H1 (cell line): ENCODE results near the gene UBE4B. TPM values are rescaled to one million over a fixed set of nuclear protein-coding genes. Genes with fewer than 3 reads are reported as not detected.

Source experiments
- CTCF ChIA-PET: fragments of 300-600 bp; sonication (Branson Sonifier 250); formaldehyde crosslinking; loops from one replicate; lab custom pipeline; 2021; ENCODE audit not compliant: partially characterized antibody; lab: Charles Lee
- POLR2A ChIA-PET: fragments of 300-600 bp; sonication (Branson Sonifier 250); formaldehyde crosslinking; loops from one replicate; lab custom pipeline; 2021; ENCODE audit warnings: inconsistent platforms; ENCODE audit not compliant: partially characterized antibody; lab: Charles Lee
- DNase-seq, 2 experiments: peaks; one replicate each; pipeline versions ENCODE4 v3.0.0 to v3.0.0-alpha.2; 2010 to 2022; ENCODE audit warnings: low spot score in 2 of 2, low read depth in 1 of 2, mixed read lengths in 1 of 2
- FAIRE-seq: peaks from 2 replicates; lab custom pipeline; 2011; peaks lifted over from hg19 to GRCh38; lab: Jason Lieb, UNC
- H2AFZ ChIP-seq: 2 replicates; pipeline ENCODE4 v1.8.1; 2012; ENCODE audit warnings: low read length, inconsistent platforms
- H2AK5ac ChIP-seq: 2 replicates; pipeline ENCODE4 v1.6.1; 2013; ENCODE audit warnings: low read depth, low read length
- H2BK120ac ChIP-seq: replicated peaks from 2 replicates; pipeline ENCODE3; 2013; ENCODE audit warnings: low read depth, low read length, inconsistent platforms
- H2BK12ac ChIP-seq: 2 replicates; pipeline ENCODE4 v1.6.1; 2013; ENCODE audit warnings: low read depth, low read length
- H2BK15ac ChIP-seq: 2 replicates; pipeline ENCODE4 v1.6.1; 2013; ENCODE audit warnings: low read length
- H2BK20ac ChIP-seq: 2 replicates; pipeline ENCODE4 v1.6.1; 2013; ENCODE audit warnings: low read length
- H2BK5ac ChIP-seq: 2 replicates; pipeline ENCODE4 v1.6.1; 2013; ENCODE audit warnings: low read depth, low read length
- H3K14ac ChIP-seq: 2 replicates; pipeline ENCODE4 v1.6.1; 2013; ENCODE audit warnings: inconsistent platforms; ENCODE audit not compliant: insufficient read length
- H3K18ac ChIP-seq: 2 replicates; pipeline ENCODE4 v1.6.1; 2013; ENCODE audit warnings: low read length; ENCODE audit errors: extremely low read depth
- H3K23ac ChIP-seq: 2 replicates; pipeline ENCODE4 v1.6.1; 2013; ENCODE audit warnings: inconsistent platforms; ENCODE audit not compliant: insufficient read length
- H3K23me2 ChIP-seq: 2 replicates; pipeline ENCODE4 v1.6.1; 2013; ENCODE audit warnings: low read depth, low read length
- H3K27ac ChIP-seq: 2 replicates; pipeline ENCODE4 v1.6.1; 2011; ENCODE audit warnings: low read depth, low read length, inconsistent platforms
- H3K27me3 ChIP-seq, 4 experiments: replicated peaks in 1 of 4; 1 replicate in 1 of 4; 2 replicates in 3 of 4; pipeline versions ENCODE4 v1.6.1 to v1.8.1; 2011 to 2013; ENCODE audit warnings: low read length in 3 of 4, mild to moderate bottlenecking in 3 of 4, inconsistent platforms in 2 of 4, mixed read lengths in 2 of 4, moderate library complexity in 1 of 4; ENCODE audit not compliant: control insufficient read depth in 3 of 4, insufficient read depth in 3 of 4; ENCODE audit errors: extremely low read depth in 1 of 4
- H3K36me3 ChIP-seq, 4 experiments: 2 replicates each; pipeline versions ENCODE4 v1.6.1 to v1.8.1; 2011 to 2013; ENCODE audit warnings: mild to moderate bottlenecking in 4 of 4, low read length in 3 of 4, moderate library complexity in 2 of 4, control low read depth in 1 of 4, inconsistent platforms in 1 of 4; ENCODE audit not compliant: insufficient read depth in 4 of 4, control insufficient read depth in 2 of 4
- H3K4ac ChIP-seq: replicated peaks from 2 replicates; pipeline ENCODE3; 2013; ENCODE audit warnings: low read length, low read depth, mixed read lengths, inconsistent platforms; ENCODE audit not compliant: insufficient read length
- H3K4me1 ChIP-seq, 4 experiments: replicated peaks in 1 of 4; 1 replicate in 1 of 4; 2 replicates in 3 of 4; pipeline versions ENCODE4 v1.6.1 to v1.8.1; 2011 to 2013; ENCODE audit warnings: low read length in 3 of 4, inconsistent platforms in 2 of 4, mixed read lengths in 1 of 4; ENCODE audit not compliant: insufficient read depth in 4 of 4, control insufficient read depth in 3 of 4
- H3K4me2 ChIP-seq, 2 experiments: 2 replicates each; pipeline versions ENCODE4 v1.6.1 to v1.8.1; 2011 to 2013; ENCODE audit warnings: low read depth in 2 of 2, low read length in 2 of 2, control low read depth in 1 of 2, inconsistent platforms in 1 of 2, mild to moderate bottlenecking in 1 of 2; ENCODE audit not compliant: insufficient read depth in 1 of 2
- H3K4me3 ChIP-seq, 4 experiments: fragments of 200-600, 300-600 bp in 1 of 4; sonication (generic), shearing (Covaris generic), sonication (Bioruptor Twin) in 1 of 4; 2 replicates each; pipeline versions ENCODE4 v1.5.1 to v1.8.1; 2011 to 2016; ENCODE audit warnings: low read length in 4 of 4, low read depth in 3 of 4, control low read depth in 2 of 4, inconsistent platforms in 2 of 4, mild to moderate bottlenecking in 2 of 4, mixed read lengths in 1 of 4, moderate library complexity in 1 of 4; ENCODE audit not compliant: insufficient read depth in 2 of 4; ENCODE audit errors: extremely low read depth in 1 of 4
- H3K56ac ChIP-seq: replicated peaks from 2 replicates; pipeline ENCODE3; 2013; ENCODE audit warnings: low read depth, mild to moderate bottlenecking, mixed read lengths, low read length, inconsistent platforms; ENCODE audit not compliant: insufficient read length
- H3K79me1 ChIP-seq: 2 replicates; pipeline ENCODE4 v1.6.1; 2013; ENCODE audit warnings: low read depth, low read length, control low read depth
- H3K79me2 ChIP-seq, 2 experiments: 2 replicates each; pipeline versions ENCODE4 v1.6.1 to v1.8.1; 2012 to 2013; ENCODE audit warnings: low read length in 2 of 2, mild to moderate bottlenecking in 2 of 2, inconsistent platforms in 1 of 2; ENCODE audit not compliant: insufficient read depth in 2 of 2, control insufficient read depth in 1 of 2
- H3K9ac ChIP-seq, 4 experiments: replicated peaks in 1 of 4; 1 replicate in 1 of 4; 2 replicates in 3 of 4; pipeline versions ENCODE4 v1.6.1 to v1.8.1; 2011 to 2013; ENCODE audit warnings: low read depth in 3 of 4, low read length in 3 of 4, control low read depth in 2 of 4, mild to moderate bottlenecking in 2 of 4, moderate library complexity in 2 of 4, inconsistent platforms in 1 of 4; ENCODE audit errors: extremely low read depth in 1 of 4
- H3K9me3 ChIP-seq, 2 experiments: 2 replicates each; pipeline versions ENCODE4 v1.6.1 to v1.8.1; 2012 to 2013; ENCODE audit warnings: mild to moderate bottlenecking in 2 of 2, moderate library complexity in 2 of 2, control low read depth in 1 of 2, inconsistent platforms in 1 of 2, low read depth in 1 of 2, low read length in 1 of 2, mixed read lengths in 1 of 2; ENCODE audit not compliant: insufficient read depth in 2 of 2
- H4K20me1 ChIP-seq, 2 experiments: replicated peaks in 1 of 2; 2 replicates each; pipeline versions ENCODE3 to v1.8.1; 2011 to 2013; ENCODE audit warnings: inconsistent platforms in 2 of 2, low read length in 2 of 2, mild to moderate bottlenecking in 1 of 2; ENCODE audit not compliant: insufficient read depth in 2 of 2, control insufficient read depth in 1 of 2
- H4K5ac ChIP-seq: 2 replicates; pipeline ENCODE4 v1.6.1; 2013; ENCODE audit warnings: low read length, low read depth, mixed read lengths, inconsistent platforms; ENCODE audit not compliant: insufficient read length
- H4K8ac ChIP-seq: 2 replicates; pipeline ENCODE4 v1.8.0; 2013; ENCODE audit warnings: mild to moderate bottlenecking, moderate library complexity, low read length, inconsistent platforms; ENCODE audit not compliant: insufficient read depth; ENCODE audit errors: extremely low read depth
- H4K91ac ChIP-seq: replicated peaks from 2 replicates; pipeline ENCODE3; 2013; ENCODE audit warnings: low read length, mixed read lengths, inconsistent platforms; ENCODE audit not compliant: insufficient read length
- ATF2 ChIP-seq: IDR thresholded peaks from 2 replicates; pipeline ENCODE4 v1.6.1; 2012; ENCODE audit warnings: low read length, inconsistent platforms
- ATF3 ChIP-seq: IDR thresholded peaks from 2 replicates; pipeline ENCODE4 v1.6.1; 2011; ENCODE audit warnings: low read depth, mild to moderate bottlenecking, low read length; ENCODE audit not compliant: insufficient read depth
- EP300 ChIP-seq, 2 experiments: IDR thresholded peaks; 1 replicate in 1 of 2; 2 replicates in 1 of 2; pipeline ENCODE4 v1.6.1; 2011 to 2012; ENCODE audit warnings: low read depth in 2 of 2, low read length in 2 of 2, mild to moderate bottlenecking in 2 of 2, borderline replicate concordance in 1 of 2, inconsistent platforms in 1 of 2, moderate library complexity in 1 of 2
- WGBS, 2 experiments: shearing (Covaris generic) in 1 of 2; methylation state at CpG; one replicate each; pipeline versions ENCODE4 v1.1.6 to v1.1.7; 2013 to 2015; ENCODE audit warnings: low lambda C conversion rate in 2 of 2, mixed read lengths in 2 of 2, inconsistent platforms in 1 of 2, low coverage in 1 of 2, missing lambda C conversion rate in 1 of 2; ENCODE audit not compliant: insufficient replicate concordance in 2 of 2, insufficient coverage in 1 of 2, insufficient read length in 1 of 2; ENCODE audit errors: extremely low coverage in 1 of 2, missing lambda C conversion rate in 1 of 2; 5-methylcytosine and 5-hydroxymethylcytosine counted together
- polyA plus RNA-seq, 7 experiments: library from polyadenylated mRNA; depleted of rRNA in 3 of 7; stranded (reverse) in 5 of 7; unstranded in 2 of 7; fragments of >200 nt in 5 of 7; fragments of 200-250 nt in 2 of 7; gene quantifications; 1 replicate in 5 of 7; 2 replicates in 1 of 7; 4 replicates in 1 of 7; pipeline versions ENCODE4 v1.2.1 to v1.2.3, GENCODE V29; 2011 to 2013; ENCODE audit warnings: missing spikeins in 2 of 7, mixed read lengths in 2 of 7
- total RNA-seq: library from RNA; stranded (reverse); fragmentation: NEBNext Ultra II Directional; extraction: Animal tissue kit (Norgen Biotek cat#: 25700); gene quantifications from 2 replicates; pipeline ENCODE4 v1.2.1, GENCODE V29; 2021

UBE4B gene
- total and polyA plus RNA-seq, 2 of the 8 experiments (the other 6 are each of a cell fraction or from before 2014, with no cell fraction given): 24.5 to 90.1 TPM

GRCh38 chr1:10207810-10208209 lies 175.1 kb downstream of the UBE4B start:
- H3K79me2 ChIP-seq: peaks cover 13 to 19% of the 10 kb centered on the region in 2 experiments
- no peaks in the 10 kb centered on the region for H3K36me3 ChIP-seq
- TF ChIP-seq EP300 (IDR thresholded peaks at IDR 0.05; ENCODE audit: borderline replicate concordance in 1 of 2, low read depth in 2 of 2, low read length in 2 of 2): no peak
- no peak for TF ChIP-seq ATF2
- TF ChIP-seq ATF3: no peak
- CTCF ChIA-PET: interaction anchor here (0.7 to 0.9 kb wide), 3 partner anchors 126 to 1814 kb away, joined by 3 to 4 read pairs (median 3); no protein-coding TSS in a partner anchor
- no peak overlapping the region for H3K4ac ChIP-seq
- no peak overlapping the region for H3K4me2 ChIP-seq
- FAIRE-seq (no peak), DNase-seq (no peak)
- H3K23me2 ChIP-seq: peaks cover 15% of the 10 kb centered on the region
- no peak overlapping the region for H3K56ac ChIP-seq
- H2BK12ac ChIP-seq: no peak overlapping the region; the same call in 1 of the 2 replicates
- H3K27ac ChIP-seq: no peak overlapping the region
- H2BK20ac ChIP-seq: no peak overlapping the region
- no peak overlapping the region for H3K4me3 ChIP-seq
- H3K9ac ChIP-seq: no peak overlapping the region
- H3K9me3 ChIP-seq: no peaks in the 10 kb centered on the region
- peaks cover 0 to 4% (median 2%) of the 10 kb centered on the region in 4 experiments; a peak in 4 of 7 replicates for H3K4me1 ChIP-seq
- H2BK120ac ChIP-seq: no peak overlapping the region
- H4K5ac ChIP-seq: no peak overlapping the region
- no peaks in the 10 kb centered on the region for H3K79me1 ChIP-seq
- no peaks in the 10 kb centered on the region for H3K27me3 ChIP-seq
- H2BK15ac ChIP-seq: no peak overlapping the region
- no peak overlapping the region for H2BK5ac ChIP-seq
- H2AFZ ChIP-seq: no peak overlapping the region
- H4K8ac ChIP-seq: no peak overlapping the region
- H3K23ac ChIP-seq: no peak overlapping the region
- H3K14ac ChIP-seq: no peak overlapping the region
- peaks cover 0 to 6% of the 10 kb centered on the region in 2 experiments for H4K20me1 ChIP-seq
- no peak overlapping the region for H4K91ac ChIP-seq
- WGBS, 2 experiments: 90% methylated on average over 3 of the region's 3 CpGs; no CpG with 5 or more reads in 1 of the 2 experiments
- POLR2A ChIA-PET: no interaction called here
- H3K18ac ChIP-seq: no peak overlapping the region
- no peak overlapping the region for H2AK5ac ChIP-seq
